Activated T-cell treated with anti-CD3 and anti-CD28 coated beads for 4 hours (primary cell): ENCODE data around the gene SLC38A8.

ENCODE experiments used
- DNase-seq: peaks from one replicate; pipeline ENCODE4 v3.0.0-alpha.2; 2020

The SLC38A8 gene

DNA sequence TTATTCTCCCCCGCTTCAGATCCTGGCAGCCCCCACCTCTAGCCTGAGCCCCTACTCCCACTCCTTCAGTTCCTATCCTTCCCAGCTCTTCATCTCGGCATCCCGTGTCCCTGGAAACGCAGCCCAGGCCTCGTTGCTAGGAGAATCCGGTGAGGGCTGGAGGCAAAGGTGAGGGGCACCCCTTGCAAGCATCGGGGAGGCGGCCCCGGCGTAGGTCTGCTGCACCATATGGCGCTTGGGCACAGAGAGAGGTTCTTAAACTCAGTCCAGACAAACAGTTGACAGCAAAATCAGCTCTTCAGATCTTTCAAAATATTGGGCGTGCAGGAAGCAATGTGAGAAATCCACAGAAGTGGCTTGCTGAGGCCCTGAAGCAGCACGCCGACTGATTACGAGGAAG lies 15.0 kb downstream of the SLC38A8 start:
- DNase-seq: no peak

DNA sequence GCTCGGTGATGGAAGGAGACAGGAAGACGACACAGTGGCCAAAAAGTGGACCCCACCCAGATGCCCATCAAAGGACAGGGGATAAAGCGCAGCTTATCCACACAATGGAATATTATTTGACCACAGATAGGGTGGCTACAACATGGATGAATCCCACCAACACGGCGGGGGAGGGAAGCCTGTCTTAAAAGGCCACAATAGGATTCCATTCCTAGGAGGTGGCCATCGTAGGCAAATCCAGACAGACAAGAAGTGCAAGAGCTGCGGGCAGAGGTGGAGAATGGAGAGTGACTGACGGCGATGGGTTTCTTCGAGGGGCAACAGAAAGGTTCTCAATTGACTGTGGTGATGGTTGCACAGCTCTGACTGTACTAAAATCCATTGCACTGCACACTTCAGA lies 16.0 kb downstream of the SLC38A8 start:
- no peak for DNase-seq

DNA sequence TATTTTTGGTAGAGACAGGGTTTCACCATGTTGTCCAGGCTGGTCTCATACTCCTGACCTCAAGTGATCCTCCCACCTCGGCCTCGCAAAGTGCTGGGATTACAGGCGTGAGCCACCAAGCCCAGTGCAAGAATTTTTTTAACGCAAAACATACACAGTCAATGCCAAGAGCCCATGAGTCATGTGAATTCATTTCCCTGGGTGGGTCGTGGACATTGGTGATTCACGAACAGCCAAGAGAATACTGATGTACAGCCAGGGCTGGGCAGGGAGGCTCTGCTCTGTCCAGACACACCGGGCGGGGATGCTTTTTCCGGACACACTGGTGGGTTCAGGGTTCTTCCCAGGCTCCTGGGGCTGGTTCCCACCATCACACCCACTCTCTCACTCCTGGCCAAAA lies 17.7 kb downstream of the SLC38A8 start:
- no peak for DNase-seq

GRCh38 chr16:84022644-84023043 lies 20.0 kb downstream of the SLC38A8 start:
- DNase-seq: no peak

DNA sequence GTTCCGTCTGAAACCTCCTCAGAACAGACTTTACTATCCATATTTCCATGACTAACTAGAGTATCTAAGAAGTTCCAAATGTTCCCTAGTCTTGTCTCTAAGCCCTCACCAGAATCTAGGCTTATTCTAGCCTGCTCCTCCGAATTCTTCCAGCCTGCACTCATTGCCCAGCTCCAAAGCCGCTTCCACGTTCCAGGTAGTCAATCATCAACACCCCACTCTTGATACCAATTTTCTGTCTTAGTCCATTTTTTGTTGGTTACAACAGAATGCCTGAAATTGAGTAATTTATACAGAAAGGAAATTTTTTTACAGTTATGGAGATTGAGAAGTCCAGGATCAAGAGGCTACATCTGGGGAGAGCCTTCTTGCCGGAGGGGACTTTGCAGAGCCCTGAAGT lies 21.1 kb downstream of the SLC38A8 start:
- DNase-seq: no peak

- no peak for DNase-seq
These were observed 22.2 kb downstream of the SLC38A8 start for GRCh38 chr16:84020353-84020752.

- no peak for DNase-seq
These were observed 23.9 kb downstream of the SLC38A8 start for GRCh38 chr16:84018710-84019109.

- no peak for DNase-seq
These were observed 26.1 kb downstream of the SLC38A8 start for GRCh38 chr16:84016477-84016876.

- DNase-seq: no peak
These were observed 27.2 kb downstream of the SLC38A8 start for GRCh38 chr16:84015399-84015798.

DNA sequence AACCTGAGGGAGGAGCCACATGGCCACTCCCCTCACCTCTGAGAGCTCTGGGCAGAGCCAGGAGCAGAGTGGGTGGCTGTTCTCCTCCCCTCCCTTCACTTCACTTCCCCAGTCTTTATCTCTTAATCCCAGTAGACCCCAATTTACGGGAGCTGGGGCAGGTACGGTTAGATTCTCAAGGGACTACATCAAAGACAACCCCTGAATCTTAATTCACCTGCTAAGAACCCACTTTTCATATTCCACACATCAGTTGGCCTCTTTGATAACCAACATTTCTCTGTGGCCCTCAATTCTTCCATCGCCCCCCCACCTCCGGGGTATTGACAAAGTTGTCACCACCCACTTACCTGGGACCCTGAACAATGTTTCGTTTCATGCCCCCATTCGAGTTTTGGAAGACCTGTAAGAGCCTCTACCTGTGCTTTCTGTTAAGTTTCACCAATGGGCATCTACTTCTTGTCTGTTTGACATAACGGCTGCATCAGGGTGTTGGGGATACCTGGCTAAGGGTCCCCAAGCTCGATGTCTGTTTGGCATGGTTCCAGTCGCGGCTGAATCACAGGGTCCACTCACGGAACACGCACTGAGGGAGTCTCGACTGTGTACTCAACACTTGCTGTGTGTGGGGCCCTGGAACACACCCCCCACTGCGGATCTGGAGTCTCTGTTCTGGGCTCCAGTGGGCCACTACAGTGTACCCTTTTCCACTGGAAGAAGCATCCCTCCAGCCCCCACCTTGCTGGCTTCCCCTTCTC lies 27.8 kb downstream of the SLC38A8 start:
- DNase-seq: no peak

DNA sequence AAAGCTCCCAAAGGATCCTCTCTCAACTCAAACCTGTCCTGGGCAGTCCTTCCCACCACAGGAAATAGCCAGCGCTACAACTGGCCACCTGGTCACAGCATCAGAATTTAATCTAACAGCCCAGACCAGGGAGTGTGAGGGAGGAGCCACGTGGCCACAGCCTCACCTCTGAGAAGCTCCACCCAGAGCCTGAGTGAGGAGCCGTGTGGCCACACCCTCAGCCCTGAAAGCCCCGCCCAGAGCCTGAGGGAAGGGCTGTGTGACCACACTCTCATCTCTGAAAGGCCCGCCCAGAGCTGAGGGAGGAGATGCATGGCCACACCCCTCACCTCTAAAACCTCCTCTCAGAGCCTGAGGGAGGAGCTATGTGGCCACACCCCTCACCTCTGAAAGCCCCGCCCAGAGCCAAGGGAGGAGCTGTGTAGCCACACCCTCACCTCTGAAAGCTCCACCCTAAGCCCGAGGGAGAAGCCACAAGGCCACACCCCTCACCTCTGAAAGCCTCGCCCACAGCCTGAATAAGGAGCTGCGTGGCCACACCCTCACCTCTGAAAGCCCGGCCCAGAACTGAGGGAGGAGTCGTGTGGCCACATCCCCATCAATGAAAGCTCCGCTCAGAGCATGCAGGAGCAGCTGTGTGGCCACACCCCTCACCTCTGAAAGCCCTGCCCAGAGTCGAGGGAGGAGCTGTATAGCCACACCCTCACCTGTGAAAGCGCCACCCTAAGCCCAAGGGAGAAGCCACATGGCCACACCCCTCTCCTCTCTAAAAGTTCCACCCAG lies 28.6 kb downstream of the SLC38A8 start:
- peak; percentile 9 for DNase-seq

GRCh38 chr16:84009282-84009681 lies 33.3 kb downstream of the SLC38A8 start:
- no peak for DNase-seq

GRCh38 chr16:84007965-84008364 lies 34.6 kb downstream of the SLC38A8 start:
- no peak for DNase-seq

DNA sequence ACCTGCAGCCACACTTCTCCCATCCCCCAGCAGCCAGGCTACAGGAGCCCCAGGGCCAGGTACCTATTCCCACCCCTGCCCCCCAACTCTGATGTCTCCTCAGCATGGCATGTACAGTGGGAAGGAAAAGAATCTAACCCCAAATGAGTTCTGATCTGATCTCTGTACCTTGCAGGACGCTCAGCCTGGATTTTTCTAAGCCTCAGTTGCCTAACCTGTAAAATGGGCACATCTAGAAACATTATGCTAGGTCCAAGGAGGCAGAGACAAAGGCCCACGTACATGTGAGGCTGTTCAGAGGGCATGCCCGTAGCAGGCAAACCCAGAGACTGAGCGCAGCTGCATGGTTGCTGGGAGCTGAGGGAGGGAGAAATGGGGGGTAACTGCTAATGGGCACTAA lies 35.1 kb downstream of the SLC38A8 start:
- no peak for DNase-seq

DNA sequence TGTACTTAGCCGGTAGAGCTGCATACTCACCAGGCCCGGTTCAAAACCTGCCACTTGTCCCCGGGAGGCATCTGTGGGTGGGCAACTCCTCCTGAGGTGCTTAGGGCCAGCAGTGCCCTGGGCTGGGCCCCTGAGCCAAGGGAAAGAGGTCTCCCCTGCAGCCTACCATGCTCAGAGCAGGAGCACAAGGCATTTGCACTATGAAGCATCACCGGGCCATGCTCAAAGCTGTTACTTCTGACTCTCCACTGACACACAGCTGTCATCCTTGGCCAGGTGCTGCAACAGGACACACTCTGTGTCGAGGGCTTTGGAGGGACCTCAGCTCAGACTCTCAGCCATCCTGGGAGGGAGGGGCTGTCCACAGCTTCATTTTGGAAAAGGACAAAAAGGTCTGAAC lies 37.2 kb downstream of the SLC38A8 start:
- no peak for DNase-seq

- DNase-seq: no peak
These were observed 38.2 kb downstream of the SLC38A8 start for GRCh38 chr16:84004442-84004841.

- DNase-seq: no peak
These were observed 39.6 kb downstream of the SLC38A8 start for GRCh38 chr16:84003038-84003437.

GRCh38 chr16:84001726-84002125 lies 40.9 kb downstream of the SLC38A8 start:
- DNase-seq: no peak

DNA sequence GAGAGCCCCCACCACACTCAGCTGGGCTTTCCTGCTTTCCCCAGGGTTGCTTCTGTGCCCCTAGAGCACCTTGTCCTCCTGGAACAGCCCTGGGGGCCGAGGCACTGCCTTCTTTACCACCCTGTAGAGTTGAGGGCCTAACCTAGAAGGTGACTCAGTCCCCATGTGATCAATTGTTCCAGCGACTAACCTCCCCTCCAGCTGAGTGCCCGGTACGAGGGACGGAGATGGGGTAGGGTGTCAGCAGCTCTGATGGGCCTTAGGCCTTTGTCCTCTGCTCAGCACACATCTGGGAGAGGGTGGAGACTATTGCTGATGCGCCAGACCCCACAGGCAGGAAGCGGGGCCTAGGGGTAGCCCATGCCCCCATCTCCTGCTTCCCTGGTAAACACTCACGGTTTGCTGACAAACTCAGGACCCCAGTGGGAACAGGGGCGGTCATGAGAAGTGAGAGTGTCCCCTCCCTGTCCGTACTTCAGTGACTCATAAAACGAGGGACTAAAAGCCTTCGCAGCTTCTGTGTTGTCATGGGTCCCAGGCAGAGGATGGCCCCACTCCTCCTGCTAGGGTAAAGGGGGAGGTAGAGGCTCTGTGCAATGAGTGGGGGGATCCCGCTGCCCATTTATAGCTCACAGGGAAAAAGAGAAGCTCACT lies 41.5 kb downstream of the SLC38A8 start:
- DNase-seq: no peak

DNA sequence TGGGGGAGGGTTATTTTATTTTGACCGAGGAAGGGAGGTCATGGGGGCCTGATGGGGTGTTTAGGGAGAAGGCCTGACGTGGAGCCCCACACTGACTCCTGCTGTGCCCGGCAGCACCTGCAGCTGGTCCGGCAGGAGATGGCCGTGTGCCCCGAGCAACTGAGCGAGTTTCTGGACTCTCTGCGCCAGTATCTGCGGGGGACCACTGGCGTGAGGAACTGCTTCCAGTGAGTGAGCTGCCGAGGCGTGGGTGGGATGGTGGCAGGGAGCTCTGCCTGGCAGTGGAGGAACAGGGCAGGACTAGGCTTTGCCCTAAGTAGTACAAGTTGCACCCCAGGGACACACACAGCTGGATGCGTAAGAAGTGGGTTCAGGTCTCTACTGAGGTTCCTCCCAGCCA lies 44.5 kb downstream of the SLC38A8 start:
- DNase-seq: no peak

DNA sequence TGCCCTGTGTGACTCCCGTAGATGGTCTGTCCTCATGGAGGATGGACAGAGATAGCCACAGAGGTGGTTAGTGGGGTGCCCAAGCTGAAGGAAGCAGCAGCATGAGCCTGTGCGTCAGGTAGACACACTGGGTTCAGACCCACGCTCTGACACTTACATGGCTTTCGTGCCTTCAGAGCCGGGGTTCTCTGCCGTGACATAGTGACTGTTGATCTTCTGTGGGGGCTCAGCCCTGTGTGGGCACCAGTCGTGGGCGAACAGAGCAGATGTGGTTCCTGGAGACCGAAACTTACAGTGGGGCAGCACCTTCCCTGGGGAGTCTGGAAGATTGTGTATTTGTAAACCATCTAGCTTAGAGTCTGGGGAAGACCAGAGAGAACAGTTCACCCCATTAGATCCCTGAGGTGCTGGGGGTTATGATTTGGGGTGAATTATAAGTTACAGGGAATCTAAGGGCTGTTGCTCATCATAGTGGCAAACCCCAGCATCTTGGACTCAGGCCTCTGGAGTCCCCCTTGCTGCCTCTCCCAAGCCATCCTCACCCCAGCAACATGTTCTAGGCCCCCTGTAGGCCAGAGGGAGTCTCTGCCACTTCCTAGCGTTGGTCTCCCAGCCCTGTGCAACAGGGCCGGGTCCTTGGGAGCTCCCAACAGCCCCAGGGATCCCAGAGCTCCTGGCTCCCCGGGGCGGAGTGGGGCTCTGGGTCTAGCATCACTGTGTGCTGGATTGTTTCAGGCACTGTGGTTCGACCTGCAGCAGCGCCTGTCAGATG lies 45.9 kb downstream of the SLC38A8 start:
- DNase-seq: no peak

- no peak for DNase-seq
These were observed 46.8 kb downstream of the SLC38A8 start for GRCh38 chr16:83995754-83996153.

- no peak for DNase-seq
These were observed 47.9 kb downstream of the SLC38A8 start for GRCh38 chr16:83994703-83995102.
